HepG2 (cell line): ENCODE measurements around the gene GSTT2B. TPM values are rescaled to one million over a fixed set of nuclear protein-coding genes. Genes with fewer than 3 reads are reported as not detected.
A peak's percentile ranks its signal among the peaks of the same experiment; 100 is the strongest.

Experiments
- ATAC-seq: fragments of 200-7000 bp; cut with Tn5 transposase; 3 replicates; pipeline ENCODE4 v1.9.1; 2020; ENCODE audit warnings: mild to moderate bottlenecking, moderate library complexity
- BruUV-seq: library from RNA; stranded (reverse); fragments of 400-500 nt; replicated peaks from 2 replicates; lab custom pipeline; 2021; lab: Mats Ljungman, UMichigan
- CTCF ChIA-PET: fragments of 300-600 bp; formaldehyde crosslinking; extraction: SDS; loops from one replicate; lab custom pipeline; 2021; ENCODE audit warnings: low total read pairs, inconsistent platforms, low intra/inter-chr PET ratio; lab: Yijun Ruan, JAX
- POLR2A ChIA-PET: fragments of 350-600 bp; sonication (Branson Sonifier 250); formaldehyde crosslinking; loops from one replicate; lab custom pipeline; 2020; ENCODE audit warnings: antibody characterized with exemption, inconsistent platforms; lab: Yijun Ruan, JAX
- DNase-seq: peaks from one replicate; pipeline ENCODE4 v3.0.0-alpha.2; 2015; ENCODE audit warnings: low spot score
- FAIRE-seq: peaks from 3 replicates; lab custom pipeline; 2011; peaks lifted over from hg19 to GRCh38; lab: Jason Lieb, UNC
- H2AFZ ChIP-seq: one replicate; pipeline ENCODE4 v1.6.1; 2011; ENCODE audit warnings: low read length, inconsistent platforms
- H3K27ac ChIP-seq: fragments of 300-600 bp; 3 replicates; pipeline ENCODE4 v1.8.0; 2011; ENCODE audit warnings: mixed run types, mild to moderate bottlenecking, mixed read lengths, low read length, inconsistent platforms; ENCODE audit not compliant: insufficient read depth; ENCODE audit errors: extremely low read length
- H3K27me3 ChIP-seq, 2 experiments: fragments of 200-600 bp in 1 of 2; 2 replicates in 1 of 2; 3 replicates in 1 of 2; pipeline versions ENCODE4 v1.6.0 to v1.8.0; 2011; ENCODE audit warnings: low read length in 2 of 2, mild to moderate bottlenecking in 2 of 2, moderate library complexity in 2 of 2, inconsistent platforms in 1 of 2; ENCODE audit not compliant: insufficient read depth in 2 of 2, control insufficient read depth in 1 of 2
- H3K36me3 ChIP-seq, 2 experiments: fragments of 200-600 bp in 1 of 2; replicated peaks in 1 of 2; 2 replicates in 1 of 2; 3 replicates in 1 of 2; pipeline versions ENCODE4 v1.5.1 to v1.8.0; 2011; ENCODE audit warnings: low read length in 2 of 2, inconsistent platforms in 1 of 2; ENCODE audit not compliant: insufficient read depth in 2 of 2, control insufficient read depth in 1 of 2
- H3K4me1 ChIP-seq: 2 replicates; pipeline ENCODE4 v1.5.1; 2012; ENCODE audit warnings: low read length, inconsistent platforms; ENCODE audit not compliant: insufficient read depth
- H3K4me2 ChIP-seq: 2 replicates; pipeline ENCODE4 v1.6.0; 2011; ENCODE audit warnings: low read depth, low read length, inconsistent platforms
- H3K4me3 ChIP-seq, 3 experiments: fragments of 200-600 bp in 1 of 3; sonication (generic), shearing (Covaris generic) in 1 of 3; replicated peaks in 1 of 3; 2 replicates each; pipeline ENCODE4 v1.5.1; 2011 to 2016; ENCODE audit warnings: low read length in 3 of 3, inconsistent platforms in 2 of 3, low read depth in 2 of 3, mild to moderate bottlenecking in 2 of 3, control low read depth in 1 of 3, mixed read lengths in 1 of 3; ENCODE audit not compliant: insufficient read depth in 1 of 3
- H3K79me2 ChIP-seq: one replicate; pipeline ENCODE4 v1.6.1; 2011; ENCODE audit warnings: low read length, inconsistent platforms; ENCODE audit not compliant: insufficient read depth
- H3K9ac ChIP-seq: 2 replicates; pipeline ENCODE4 v1.6.0; 2011; ENCODE audit warnings: mild to moderate bottlenecking, low read depth, low read length, inconsistent platforms; ENCODE audit not compliant: insufficient read depth
- H3K9me3 ChIP-seq: 2 replicates; pipeline ENCODE4 v1.5.1; 2012; ENCODE audit warnings: mild to moderate bottlenecking, low read length
- H4K20me1 ChIP-seq: 2 replicates; pipeline ENCODE4 v1.6.0; 2011; ENCODE audit warnings: inconsistent platforms, mild to moderate bottlenecking, low read length, moderate library complexity; ENCODE audit not compliant: insufficient read depth
- CEBPB ChIP-seq: IDR thresholded peaks from 2 replicates; pipeline ENCODE4 v1.6.1; 2011; ENCODE audit warnings: low read depth, low read length, improper control_type of control experiment, borderline replicate concordance
- CEBPG ChIP-seq: IDR thresholded peaks from 2 replicates; pipeline ENCODE4 v1.6.1; 2016
- CREM ChIP-seq, 2 experiments: sonication (generic) in 1 of 2; formaldehyde crosslinking in 1 of 2; IDR thresholded peaks; 2 replicates each; pipeline versions ENCODE4 v1.4.0 to v1.6.1; 2016 to 2020; ENCODE audit warnings: antibody characterized with exemption in 1 of 2, mild to moderate bottlenecking in 1 of 2, missing genetic modification reagents in 1 of 2
- DNMT1 ChIP-seq: sonication (generic); formaldehyde crosslinking; IDR thresholded peaks from 2 replicates; pipeline ENCODE4 v1.5.1; 2020; ENCODE audit warnings: mild to moderate bottlenecking, missing genetic modification reagents
- EP300 ChIP-seq, 3 experiments: sonication (generic) in 1 of 3; formaldehyde crosslinking in 1 of 3; IDR thresholded peaks; 2 replicates each; pipeline versions ENCODE4 v1.5.1 to v1.6.1; 2011 to 2020; ENCODE audit warnings: low read depth in 2 of 3, low read length in 2 of 3, borderline replicate concordance in 1 of 3, improper control_type of control experiment in 1 of 3, mild to moderate bottlenecking in 1 of 3, missing genetic modification reagents in 1 of 3, moderate library complexity in 1 of 3
- FOSL2 ChIP-seq: sonication (generic); formaldehyde crosslinking; IDR thresholded peaks from 2 replicates; pipeline ENCODE4 v1.4.0; 2020; ENCODE audit warnings: missing genetic modification reagents
- GABPB1 ChIP-seq: IDR thresholded peaks from 2 replicates; pipeline ENCODE4 v1.6.1; 2016; ENCODE audit warnings: mild to moderate bottlenecking, missing genetic modification reagents, moderate library complexity, missing compliant biosample characterization
- GATAD2A ChIP-seq: IDR thresholded peaks from 2 replicates; pipeline ENCODE4 v1.6.1; 2016
- KAT2B ChIP-seq: fragments of 150-350 bp; IDR thresholded peaks from 2 replicates; pipeline ENCODE4 v1.6.1; 2014; ENCODE audit warnings: low read depth, low read length, borderline replicate concordance
- KDM4B ChIP-seq: sonication (generic); formaldehyde crosslinking; IDR thresholded peaks from 2 replicates; pipeline ENCODE4 v1.4.0; 2020; ENCODE audit warnings: missing genetic modification reagents
- NR2F6 ChIP-seq, 2 experiments: IDR thresholded peaks; 2 replicates each; pipeline ENCODE4 v1.6.1; 2016; ENCODE audit warnings: antibody characterized with exemption in 1 of 2, mild to moderate bottlenecking in 1 of 2
- RXRB ChIP-seq: IDR thresholded peaks from 2 replicates; pipeline ENCODE4 v1.6.1; 2016; ENCODE audit warnings: borderline replicate concordance, missing genetic modification reagents, missing compliant biosample characterization
- SAP130 ChIP-seq: IDR thresholded peaks from 2 replicates; pipeline ENCODE4 v1.6.1; 2016; ENCODE audit warnings: low read depth
- TFE3 ChIP-seq: IDR thresholded peaks from 2 replicates; pipeline ENCODE4 v1.6.1; 2016
- ZNF230 ChIP-seq: sonication (generic); formaldehyde crosslinking; IDR thresholded peaks from 2 replicates; pipeline ENCODE4 v1.4.0; 2020; ENCODE audit warnings: mild to moderate bottlenecking, missing genetic modification reagents
- ZNF770 ChIP-seq: sonication (generic); formaldehyde crosslinking; IDR thresholded peaks from 2 replicates; pipeline ENCODE4 v1.5.0; 2020; ENCODE audit warnings: mild to moderate bottlenecking, missing genetic modification reagents
- ZNF800 ChIP-seq: sonication (generic); formaldehyde crosslinking; IDR thresholded peaks from 2 replicates; pipeline ENCODE4 v1.4.0; 2020; ENCODE audit warnings: missing genetic modification reagents
- WGBS: methylation state at CpG from one replicate; pipeline ENCODE4 v1.1.6; 2017; ENCODE audit warnings: low lambda C conversion rate; 5-methylcytosine and 5-hydroxymethylcytosine counted together
- in situ Hi-C: cut with HindIII; loops from 2 replicates; pipeline ENCODE4 v1.10.0; 2017; ENCODE audit warnings: low pct_unique_long_range_greater_than_20kb; ENCODE audit not compliant: extremely low pct_ligation_motif_present
- intact Hi-C: fragments of 100-400 bp; cut with micrococcal nuclease; formaldehyde crosslinking; loops from one replicate; pipeline ENCODE4 v1.10.0; 2022; ENCODE audit not compliant: unreplicated experiment
- polyA plus RNA-seq, 8 experiments: library from polyadenylated mRNA; depleted of rRNA in 3 of 8; stranded (reverse) in 7 of 8; unstranded in 1 of 8; fragments of >200 nt; fragmentation: Illumina TruSeq in 4 of 8; extraction: Trizol in 4 of 8; gene quantifications; 2 replicates each; pipeline versions ENCODE4 v1.2.1 to v1.2.3, GENCODE V29; 2011 to 2016; ENCODE audit warnings: low read depth in 4 of 8, missing spikeins in 1 of 8, mixed read lengths in 1 of 8; ENCODE audit not compliant: insufficient read depth in 1 of 8
- total RNA-seq, 5 experiments: library from RNA; depleted of rRNA; stranded (reverse); fragments of >200 nt; fragmentation: Illumina TruSeq; extraction: Trizol; gene quantifications; 2 replicates each; pipeline ENCODE4 v1.2.3, GENCODE V29; 2016; ENCODE audit warnings: low read depth in 1 of 5

Gene GSTT2B
- total and polyA plus RNA-seq, 2 of the 13 experiments (the other 11 are each of a cell fraction or from before 2014, with no cell fraction given): 1.5 to 3.9 TPM

- peak; percentile 49 for ATAC-seq
- Histone ChIP-seq H3K9ac (no peak overlapping the region), H3K4me1 (peaks cover 60% of the 10 kb centered on the region), H2AFZ (no peak overlapping the region), H3K4me2 (no peak overlapping the region), H3K36me3 (no peaks in the 10 kb centered on the region), H3K27ac (no peak overlapping the region), H3K4me3 (no peak overlapping the region), H4K20me1 (no peaks in the 10 kb centered on the region), H3K79me2 (no peaks in the 10 kb centered on the region), H3K9me3 (no peaks in the 10 kb centered on the region), H3K27me3 (no peaks in the 10 kb centered on the region)
- 35% methylated on average over 5 of the region's 5 CpGs for WGBS
- intact Hi-C loops: no loop called here
- FAIRE-seq: peak; percentile 63
- no peak for DNase-seq
- BruUV-seq: no TSS peak
- CTCF ChIA-PET: no interaction called here
- in situ Hi-C loops: no loop called here
- POLR2A ChIA-PET: interaction anchor here (1.2 kb wide), 1 partner anchor 145 kb away, joined by 3 read pairs; the partner anchor contains the start of gene SLC2A11
- TF ChIP-seq ZNF800 (CRISPR knock-in tag) (no peak), SAP130 (0 out of 2 replicates have a peak, but pooled peaks have one; percentile 19), ZNF230 (no peak), CEBPG (CRISPR knock-in tag) (peak; percentile 85), RXRB (CRISPR knock-in tag) (peak; percentile 32; the same call in 1 of the 2 replicates), DNMT1 (CRISPR knock-in tag) (no peak), TFE3 (CRISPR knock-in tag) (no peak), ZNF770 (peak; percentile 92), CEBPB (peak; percentile 85), GATAD2A (peak; percentile 49), NR2F6 (IDR thresholded peaks at IDR 0.05) (no peak), NR2F6 (CRISPR knock-in tag; IDR thresholded peaks at IDR 0.05) (0 out of 2 replicates have a peak, but pooled peaks have one; percentile 13), FOSL2 (CRISPR knock-in tag) (0 out of 2 replicates have a peak, but pooled peaks have one; percentile 6), GABPB1 (CRISPR knock-in tag) (0 out of 2 replicates have a peak, but pooled peaks have one; percentile 17), KDM4B (CRISPR knock-in tag) (no peak), CREM (IDR thresholded peaks at IDR 0.05) (0 out of 2 replicates have a peak, but pooled peaks have one; percentile 22), CREM (CRISPR knock-in tag; IDR thresholded peaks at IDR 0.05) (no peak), KAT2B (peak; percentile 85), EP300 (IDR thresholded peaks at IDR 0.05; ENCODE audit: low read depth in 2 of 2, low read length in 2 of 2) (peak in 1 of 2 experiments; percentile 25; a peak in 1 of 4 replicates), EP300 (CRISPR knock-in tag; IDR thresholded peaks at IDR 0.05; ENCODE audit: borderline replicate concordance) (no peak)
These were observed 41.9 kb upstream of the GSTT2B start for GRCh38 chr22:24002851-24003250.
